Mammary epithelial cell (primary cell): ENCODE measurements around the gene KRT74.

Source experiments
- EZH2 ChIP-seq: IDR thresholded peaks from 2 replicates; pipeline ENCODE4 v1.6.1; 2012; ENCODE audit warnings: low read length, inconsistent platforms, borderline replicate concordance
- TF ChIP-seq, protein P1 (sequence below), 2 donors: IDR thresholded peaks in 1 of 2; conservative IDR thresholded peaks in 1 of 2; 2 replicates each; pipeline ENCODE4 v1.5.1; 2011 to 2012; ENCODE audit warnings: inconsistent platforms in 2 of 2, low read length in 2 of 2, mild to moderate bottlenecking in 2 of 2, control low read depth in 1 of 2, low read depth in 1 of 2; ENCODE audit not compliant: insufficient read depth in 1 of 2; ENCODE audit errors: extremely low read depth in 1 of 2

DNA sequence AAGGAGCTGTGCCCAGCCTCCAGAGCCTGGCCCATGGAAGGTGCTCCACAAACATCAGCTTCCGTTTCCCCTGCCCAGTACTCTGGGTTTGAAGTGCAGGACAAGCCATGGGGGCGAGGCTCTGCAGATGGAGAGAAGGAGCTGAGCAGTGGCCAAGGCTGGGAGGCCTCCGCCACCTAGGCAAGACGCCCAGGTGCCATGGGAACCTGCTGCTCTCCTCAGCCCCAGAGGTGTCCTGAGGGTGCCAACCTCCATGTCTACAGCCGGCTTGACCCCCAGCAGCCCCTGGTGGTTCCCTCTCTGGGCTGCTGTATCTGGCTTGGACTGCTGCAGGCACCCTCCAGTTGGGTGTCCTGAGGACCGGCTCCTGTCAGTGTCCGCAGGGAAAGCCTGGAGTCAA, 33.1 kb downstream of the KRT74 start:
- TF ChIP-seq, protein P1, sequence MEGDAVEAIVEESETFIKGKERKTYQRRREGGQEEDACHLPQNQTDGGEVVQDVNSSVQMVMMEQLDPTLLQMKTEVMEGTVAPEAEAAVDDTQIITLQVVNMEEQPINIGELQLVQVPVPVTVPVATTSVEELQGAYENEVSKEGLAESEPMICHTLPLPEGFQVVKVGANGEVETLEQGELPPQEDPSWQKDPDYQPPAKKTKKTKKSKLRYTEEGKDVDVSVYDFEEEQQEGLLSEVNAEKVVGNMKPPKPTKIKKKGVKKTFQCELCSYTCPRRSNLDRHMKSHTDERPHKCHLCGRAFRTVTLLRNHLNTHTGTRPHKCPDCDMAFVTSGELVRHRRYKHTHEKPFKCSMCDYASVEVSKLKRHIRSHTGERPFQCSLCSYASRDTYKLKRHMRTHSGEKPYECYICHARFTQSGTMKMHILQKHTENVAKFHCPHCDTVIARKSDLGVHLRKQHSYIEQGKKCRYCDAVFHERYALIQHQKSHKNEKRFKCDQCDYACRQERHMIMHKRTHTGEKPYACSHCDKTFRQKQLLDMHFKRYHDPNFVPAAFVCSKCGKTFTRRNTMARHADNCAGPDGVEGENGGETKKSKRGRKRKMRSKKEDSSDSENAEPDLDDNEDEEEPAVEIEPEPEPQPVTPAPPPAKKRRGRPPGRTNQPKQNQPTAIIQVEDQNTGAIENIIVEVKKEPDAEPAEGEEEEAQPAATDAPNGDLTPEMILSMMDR (conservative IDR thresholded peaks at IDR 0.05 in 1 of 2, IDR thresholded peaks at IDR 0.05 in 1 of 2; ENCODE audit: extremely low read depth in 1 of 2, insufficient read depth in 1 of 2, low read depth in 1 of 2, low read length in 2 of 2) = no peak
- TF ChIP-seq EZH2 = no peak
